Keratinocyte (primary cell): ENCODE data around the gene REXO1. TPM values are rescaled to one million over a fixed set of nuclear protein-coding genes. Genes with fewer than 3 reads are reported as not detected.
A peak's percentile ranks its signal among the peaks of the same experiment; 100 is the strongest.

ENCODE experiments used
- DNase-seq: peaks from one replicate; pipeline ENCODE4 v3.0.0-alpha.2; 2011; ENCODE audit warnings: low read depth, missing footprints, low spot score
- FAIRE-seq: peaks from 2 replicates; lab custom pipeline; 2011; peaks lifted over from hg19 to GRCh38; lab: Jason Lieb, UNC
- H2AFZ ChIP-seq: 2 replicates; pipeline ENCODE4 v1.6.0; 2012; ENCODE audit warnings: low read length, control low read depth, inconsistent platforms; ENCODE audit not compliant: control insufficient read depth
- H3K27ac ChIP-seq: 2 replicates; pipeline ENCODE4 v1.5.1; 2011; ENCODE audit warnings: low read length; ENCODE audit not compliant: control insufficient read depth, insufficient read depth
- H3K27me3 ChIP-seq: 3 replicates; pipeline ENCODE4 v1.6.0; 2011; ENCODE audit warnings: low read length; ENCODE audit not compliant: control insufficient read depth, insufficient read depth; ENCODE audit errors: extremely low read depth
- H3K36me3 ChIP-seq, 2 experiments: 2 replicates in 1 of 2; 3 replicates in 1 of 2; pipeline ENCODE4 v1.5.1; 2011; ENCODE audit warnings: low read length in 2 of 2, mild to moderate bottlenecking in 1 of 2; ENCODE audit not compliant: control insufficient read depth in 2 of 2, insufficient read depth in 2 of 2; ENCODE audit errors: extremely low read depth in 1 of 2
- H3K4me1 ChIP-seq: 3 replicates; pipeline ENCODE4 v1.5.1; 2011; ENCODE audit warnings: low read length; ENCODE audit not compliant: control insufficient read depth, insufficient read depth; ENCODE audit errors: extremely low read depth
- H3K4me2 ChIP-seq: 3 replicates; pipeline ENCODE4 v1.6.0; 2011; ENCODE audit warnings: low read depth, low read length; ENCODE audit not compliant: control insufficient read depth, insufficient read depth; ENCODE audit errors: extremely low read depth
- H3K4me3 ChIP-seq, 3 experiments: fragments of 200-600 bp in 1 of 3; sonication (generic) in 1 of 3; 2 replicates in 2 of 3; 3 replicates in 1 of 3; pipeline ENCODE4 v1.5.1; 2011 to 2016; ENCODE audit warnings: low read length in 3 of 3, mild to moderate bottlenecking in 3 of 3, control low read depth in 2 of 3, inconsistent platforms in 1 of 3, low read depth in 1 of 3, mixed read lengths in 1 of 3, mixed run types in 1 of 3, moderate library complexity in 1 of 3; ENCODE audit not compliant: control insufficient read depth in 2 of 3, insufficient read depth in 2 of 3; ENCODE audit errors: extremely low read depth in 1 of 3
- H3K79me2 ChIP-seq: 2 replicates; pipeline ENCODE4 v1.6.0; 2012; ENCODE audit warnings: low read length; ENCODE audit not compliant: control insufficient read depth, insufficient read depth
- H3K9ac ChIP-seq: 3 replicates; pipeline ENCODE4 v1.6.0; 2011; ENCODE audit warnings: low read length; ENCODE audit not compliant: control insufficient read depth, insufficient read depth; ENCODE audit errors: extremely low read depth
- H3K9me1 ChIP-seq: 3 replicates; pipeline ENCODE4 v1.6.0; 2011; ENCODE audit warnings: low read length; ENCODE audit not compliant: control insufficient read depth, insufficient read depth; ENCODE audit errors: extremely low read depth
- H3K9me3 ChIP-seq: 2 replicates; pipeline ENCODE4 v1.5.1; 2012; ENCODE audit warnings: low read depth, low read length; ENCODE audit not compliant: control insufficient read depth
- H4K20me1 ChIP-seq: 3 replicates; pipeline ENCODE4 v1.6.0; 2011; ENCODE audit warnings: low read length; ENCODE audit not compliant: control insufficient read depth, insufficient read depth; ENCODE audit errors: extremely low read depth
- EZH2 ChIP-seq: IDR thresholded peaks from one replicate; pipeline ENCODE4 v1.6.1; 2012; ENCODE audit warnings: inconsistent platforms, mild to moderate bottlenecking, low read length, moderate library complexity
- dilution Hi-C: fragments of 300-500 bp; cut with MboI; formaldehyde crosslinking; loops from one replicate; pipeline ENCODE4 v1.7.0; 2020; ENCODE audit warnings: low sequenced_read_pairs; ENCODE audit not compliant: extremely low pct_ligation_motif_present
- polyA plus RNA-seq, 5 experiments: library from polyadenylated mRNA; depleted of rRNA in 3 of 5; stranded (reverse) in 3 of 5; stranded (forward) in 1 of 5; unstranded in 1 of 5; fragments of >200 nt; gene quantifications; 1 replicate in 1 of 5; 2 replicates in 3 of 5; 3 replicates in 1 of 5; pipeline versions ENCODE4 v1.2.1 to v1.2.3, GENCODE V29; 2011 to 2012; ENCODE audit warnings: missing spikeins in 2 of 5, low read depth in 1 of 5, low replicate concordance in 1 of 5
- TF ChIP-seq, protein P1 (sequence below), 3 experiments: IDR thresholded peaks in 1 of 3; conservative IDR thresholded peaks in 1 of 3; optimal IDR thresholded peaks in 1 of 3; 2 replicates in 2 of 3; 3 replicates in 1 of 3; pipeline versions ENCODE3 to v1.5.1; 2011; ENCODE audit warnings: low read length in 3 of 3, mild to moderate bottlenecking in 3 of 3, moderate library complexity in 2 of 3, control low read depth in 1 of 3, inconsistent platforms in 1 of 3; ENCODE audit not compliant: insufficient read depth in 2 of 3; ENCODE audit errors: extremely low read depth in 1 of 3

The REXO1 gene
- polyA plus RNA-seq, 1 donor (not counting 4 experiments of a cell fraction or from before 2014, with no cell fraction given): 6.1 TPM

DNA sequence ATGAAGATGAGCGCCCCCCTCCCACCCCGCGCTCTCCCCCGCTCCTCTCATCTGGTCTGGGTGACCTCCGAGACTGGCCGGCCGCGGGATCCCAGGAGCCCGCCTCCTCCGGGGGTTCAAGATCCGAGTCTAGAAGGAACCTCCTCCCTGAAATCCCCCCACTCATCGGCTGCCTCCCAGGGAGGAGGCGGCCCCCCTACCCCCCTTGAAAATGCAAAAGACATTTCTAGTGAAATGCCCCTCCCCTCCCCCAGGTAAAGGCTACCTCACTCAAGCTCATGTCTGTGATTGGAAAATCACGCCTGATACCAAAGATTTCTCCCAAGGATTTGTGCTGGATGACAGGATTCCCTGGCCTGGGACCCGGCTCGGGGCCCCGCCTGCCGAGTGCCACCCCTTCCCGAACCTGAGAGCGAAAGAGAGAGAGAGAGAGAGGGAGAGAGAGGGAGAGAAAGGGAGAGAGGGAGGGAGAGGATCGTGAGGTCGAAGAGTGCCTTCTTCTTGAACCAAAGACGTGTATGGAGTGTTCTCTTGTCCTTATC is 71.6 kb downstream of the REXO1 start:
- DNase-seq: no peak
- Histone ChIP-seq H3K9me1 (no peaks in the 10 kb centered on the region), H3K79me2 (no peaks in the 10 kb centered on the region), H4K20me1 (no peaks in the 10 kb centered on the region), H2AFZ (no peak overlapping the region), H3K36me3 (no peaks in the 10 kb centered on the region), H3K27ac (no peak overlapping the region), H3K9me3 (no peaks in the 10 kb centered on the region), H3K9ac (no peak overlapping the region), H3K27me3 (peaks cover 26% of the 10 kb centered on the region), H3K4me3 (no peak overlapping the region), H3K4me2 (no peak overlapping the region), H3K4me1 (peaks cover 28% of the 10 kb centered on the region)
- TF ChIP-seq, protein P1, sequence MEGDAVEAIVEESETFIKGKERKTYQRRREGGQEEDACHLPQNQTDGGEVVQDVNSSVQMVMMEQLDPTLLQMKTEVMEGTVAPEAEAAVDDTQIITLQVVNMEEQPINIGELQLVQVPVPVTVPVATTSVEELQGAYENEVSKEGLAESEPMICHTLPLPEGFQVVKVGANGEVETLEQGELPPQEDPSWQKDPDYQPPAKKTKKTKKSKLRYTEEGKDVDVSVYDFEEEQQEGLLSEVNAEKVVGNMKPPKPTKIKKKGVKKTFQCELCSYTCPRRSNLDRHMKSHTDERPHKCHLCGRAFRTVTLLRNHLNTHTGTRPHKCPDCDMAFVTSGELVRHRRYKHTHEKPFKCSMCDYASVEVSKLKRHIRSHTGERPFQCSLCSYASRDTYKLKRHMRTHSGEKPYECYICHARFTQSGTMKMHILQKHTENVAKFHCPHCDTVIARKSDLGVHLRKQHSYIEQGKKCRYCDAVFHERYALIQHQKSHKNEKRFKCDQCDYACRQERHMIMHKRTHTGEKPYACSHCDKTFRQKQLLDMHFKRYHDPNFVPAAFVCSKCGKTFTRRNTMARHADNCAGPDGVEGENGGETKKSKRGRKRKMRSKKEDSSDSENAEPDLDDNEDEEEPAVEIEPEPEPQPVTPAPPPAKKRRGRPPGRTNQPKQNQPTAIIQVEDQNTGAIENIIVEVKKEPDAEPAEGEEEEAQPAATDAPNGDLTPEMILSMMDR (optimal IDR thresholded peaks at IDR 0.05 in 1 of 3, IDR thresholded peaks at IDR 0.05 in 1 of 3, conservative IDR thresholded peaks at IDR 0.05 in 1 of 3; ENCODE audit: extremely low read depth in 1 of 3, insufficient read depth in 2 of 3, low read length in 3 of 3): no peak
- TF ChIP-seq EZH2: no peak
- FAIRE-seq: no peak
- dilution Hi-C loops: no loop called here

DNA sequence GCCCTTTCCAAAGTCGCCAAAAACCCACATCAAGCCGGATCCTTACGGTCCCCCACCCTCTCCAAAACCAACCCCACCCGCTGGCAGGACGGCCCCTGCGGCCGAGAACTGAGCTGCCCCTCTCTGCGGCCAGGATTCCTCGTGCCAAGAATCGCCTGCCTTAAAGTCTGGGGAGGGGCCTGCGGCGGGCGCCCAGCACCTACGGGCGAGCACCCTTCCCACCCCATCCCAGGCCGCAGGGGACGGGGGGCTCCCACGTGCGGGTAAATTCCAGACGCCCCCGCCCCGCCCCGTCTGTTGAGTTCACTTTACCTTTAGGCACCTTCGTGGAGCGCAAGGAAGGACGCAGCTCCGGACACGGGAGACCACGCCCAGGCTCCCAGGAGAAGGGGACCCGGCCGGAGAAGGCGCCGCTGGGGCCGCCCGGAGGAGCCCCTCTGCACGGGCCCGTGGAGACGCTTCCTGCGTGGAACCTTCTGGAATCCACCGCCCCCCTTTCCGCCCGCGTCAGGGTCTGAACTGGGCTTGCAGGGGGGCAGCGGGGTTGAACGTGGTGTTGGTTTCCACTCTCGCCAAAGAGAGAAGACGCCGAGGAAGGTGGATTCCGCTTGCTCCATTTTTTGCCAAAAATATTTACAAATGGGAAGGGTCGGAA is 72.2 kb downstream of the REXO1 start:
- FAIRE-seq: no peak
- Histone ChIP-seq H3K9ac (no peak overlapping the region), H3K4me1 (peaks cover 28% of the 10 kb centered on the region), H3K79me2 (no peaks in the 10 kb centered on the region), H3K27me3 (peaks cover 26% of the 10 kb centered on the region), H2AFZ (no peak overlapping the region), H3K36me3 (no peaks in the 10 kb centered on the region), H3K4me3 (no peak overlapping the region), H3K9me1 (no peaks in the 10 kb centered on the region), H3K27ac (no peak overlapping the region), H3K4me2 (peak overlapping the region; percentile 27), H4K20me1 (no peaks in the 10 kb centered on the region), H3K9me3 (peaks cover 2% of the 10 kb centered on the region)
- TF ChIP-seq EZH2: no peak
- TF ChIP-seq, protein P1 (optimal IDR thresholded peaks at IDR 0.05 in 1 of 3, IDR thresholded peaks at IDR 0.05 in 1 of 3, conservative IDR thresholded peaks at IDR 0.05 in 1 of 3; ENCODE audit: extremely low read depth in 1 of 3, insufficient read depth in 2 of 3, low read length in 3 of 3): no peak
- DNase-seq: no peak
- dilution Hi-C loops: no loop called here
